C4-2B (cell line): Measurements from ENCODE around the gene MESD.
A peak's percentile ranks its signal among the peaks of the same experiment; 100 is the strongest.

Experiments used
- H3K27ac ChIP-seq: fragments of 450-650 bp; 2 replicates; pipeline ENCODE4 v1.5.1; 2017
- CTCF ChIP-seq: fragments of 450-650 bp; conservative IDR thresholded peaks from 2 replicates; pipeline ENCODE4 v1.5.1; 2017; ENCODE audit warnings: mild to moderate bottlenecking
- ZFX ChIP-seq: fragments of 450-650 bp; IDR thresholded peaks from 2 replicates; pipeline ENCODE4 v1.6.1; 2017

MESD gene

GRCh38 chr15:81006124-81006523, 16.5 kb upstream of the MESD start:
- no peak for TF ChIP-seq ZFX
- no peak for TF ChIP-seq CTCF
- no peak overlapping the region for H3K27ac ChIP-seq

- H3K27ac ChIP-seq: no peak overlapping the region
- TF ChIP-seq ZFX: no peak
- TF ChIP-seq CTCF: no peak
These were observed 13.4 kb upstream of the MESD start for GRCh38 chr15:81003097-81003350.

DNA sequence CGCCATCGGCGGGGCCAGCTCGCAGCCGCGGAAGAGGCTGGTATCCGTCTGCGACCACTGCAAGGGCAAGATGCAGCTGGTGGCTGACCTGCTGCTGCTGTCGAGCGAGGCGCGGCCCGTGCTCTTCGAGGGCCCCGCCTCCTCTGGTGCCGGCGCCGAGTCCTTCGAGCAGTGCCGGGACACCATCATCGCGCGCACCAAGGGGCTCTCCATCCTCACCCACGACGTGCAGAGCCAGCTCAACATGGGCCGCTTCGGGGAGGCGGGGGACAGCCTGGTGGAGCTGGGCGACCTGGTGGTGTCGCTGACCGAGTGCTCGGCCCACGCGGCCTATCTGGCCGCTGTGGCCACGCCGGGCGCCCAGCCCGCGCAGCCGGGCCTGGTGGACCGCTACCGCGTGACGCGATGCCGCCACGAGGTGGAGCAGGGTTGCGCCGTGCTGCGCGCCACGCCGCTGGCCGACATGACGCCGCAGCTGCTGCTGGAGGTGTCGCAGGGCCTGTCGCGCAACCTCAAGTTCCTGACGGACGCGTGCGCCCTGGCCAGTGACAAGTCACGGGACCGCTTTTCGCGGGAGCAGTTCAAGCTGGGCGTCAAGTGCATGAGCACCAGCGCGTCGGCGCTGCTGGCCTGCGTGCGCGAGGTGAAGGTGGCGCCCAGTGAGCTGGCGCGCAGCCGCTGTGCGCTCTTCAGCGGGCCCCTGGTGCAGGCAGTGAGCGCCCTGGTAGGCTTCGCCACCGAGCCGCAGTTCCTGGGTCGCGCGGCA, 12.9 kb upstream of the MESD start:
- peak overlapping the region; percentile 100 for H3K27ac ChIP-seq
- TF ChIP-seq CTCF (no peak), ZFX (no peak)

DNA sequence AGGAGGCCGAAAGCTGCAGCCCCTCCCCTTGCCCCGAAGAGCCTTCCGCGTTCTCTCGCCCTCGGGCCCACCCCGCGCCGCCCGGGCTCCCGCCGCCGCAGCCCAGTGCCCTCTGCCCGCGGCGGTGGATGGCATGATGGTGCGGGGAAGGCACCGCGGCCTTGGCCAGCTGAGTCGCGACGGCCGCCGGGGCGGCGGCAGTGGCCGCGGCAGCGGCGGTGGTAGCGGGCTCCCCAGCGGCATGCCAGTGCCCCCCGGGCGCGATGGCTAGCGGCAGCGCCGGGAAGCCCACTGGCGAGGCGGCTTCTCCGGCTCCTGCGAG, 12.4 kb upstream of the MESD start:
- no peak for TF ChIP-seq ZFX
- no peak for TF ChIP-seq CTCF

DNA sequence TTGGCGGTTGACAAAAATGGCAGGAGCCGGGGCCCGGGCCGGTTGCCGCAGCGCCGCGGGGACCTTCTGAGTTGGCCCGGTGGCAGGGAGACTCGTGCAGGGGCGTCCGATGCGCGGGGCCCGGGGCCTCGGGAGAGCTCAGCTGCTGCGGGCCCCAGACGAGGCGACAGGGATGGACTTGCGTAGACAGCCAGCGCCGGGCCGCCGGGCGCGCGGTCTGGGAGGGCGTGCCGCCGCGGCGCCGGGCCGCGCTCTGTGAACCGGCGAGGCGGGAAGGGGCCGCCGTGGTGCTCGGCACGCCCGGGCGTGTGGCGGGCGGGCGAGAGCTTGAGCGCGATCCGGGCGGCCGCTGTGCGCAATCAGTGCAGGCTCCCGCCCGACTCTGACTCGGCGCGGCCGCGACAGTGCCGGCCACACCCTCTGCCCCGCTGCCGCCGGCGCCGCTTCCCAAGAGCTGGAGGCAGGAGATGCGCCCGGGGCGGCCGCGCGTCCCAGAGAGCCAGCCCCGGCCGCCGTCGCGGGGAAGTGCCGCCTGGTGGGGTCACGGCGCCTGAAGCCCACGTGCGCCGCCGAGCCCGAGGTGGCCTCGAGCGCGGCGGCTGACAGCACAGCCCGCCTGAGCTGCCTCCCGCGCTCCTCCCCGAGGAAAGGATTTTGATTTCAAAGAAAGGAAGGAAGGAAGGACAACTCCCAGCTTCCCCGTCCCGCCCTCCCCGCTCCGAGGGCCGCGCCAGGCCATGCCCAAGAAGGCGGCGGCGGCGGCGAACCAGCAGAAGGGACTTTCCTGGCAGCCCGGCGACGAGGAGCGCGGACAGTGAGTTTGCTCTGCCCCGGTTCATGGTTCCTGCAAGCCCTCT, 11.8 kb upstream of the MESD start:
- TF ChIP-seq ZFX: peak; percentile 80
- TF ChIP-seq CTCF: no peak
- peak overlapping the region; percentile 100 for H3K27ac ChIP-seq

More for the DNA sequence above, 12.4 kb upstream of the MESD start:
- H3K27ac ChIP-seq: peak overlapping the region; percentile 100

DNA sequence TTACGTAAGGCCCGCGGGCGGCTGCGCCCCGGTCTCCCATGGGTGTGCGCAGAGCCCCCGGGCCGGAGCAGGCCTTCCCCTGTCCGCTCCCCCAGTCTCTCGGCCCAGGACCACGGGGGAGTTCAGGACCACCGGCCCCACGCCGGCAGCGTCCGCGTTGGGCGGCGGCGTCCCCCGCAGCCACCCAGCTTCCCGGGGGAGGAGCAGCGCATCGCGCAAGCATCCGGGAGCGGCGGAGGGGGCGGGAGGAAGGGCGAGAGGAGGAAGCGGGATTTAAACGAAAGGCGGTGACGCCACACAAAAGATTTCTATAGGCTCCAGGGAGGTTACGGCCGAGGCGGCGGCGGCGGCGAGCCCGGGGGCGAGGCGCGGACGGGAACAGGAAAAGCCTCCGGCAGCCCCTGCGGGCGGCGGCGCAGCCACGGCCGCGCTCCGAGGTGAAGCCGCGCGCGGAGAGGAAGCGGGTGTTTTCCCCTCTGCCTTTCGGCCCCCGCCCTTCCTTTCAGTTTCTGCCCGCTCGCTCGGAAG, 11.1 kb upstream of the MESD start, which contains the start of gene TLNRD1:
TSS of gene TLNRD1 (plus strand) at position 300 of the 528 bp plus-strand sequence. CDS start 1,349 bp downstream, outside the sequence.
- peak within 1 kb of the TSS; percentile 100 for H3K27ac ChIP-seq
- TF ChIP-seq CTCF (no peak), ZFX (no peak)

DNA sequence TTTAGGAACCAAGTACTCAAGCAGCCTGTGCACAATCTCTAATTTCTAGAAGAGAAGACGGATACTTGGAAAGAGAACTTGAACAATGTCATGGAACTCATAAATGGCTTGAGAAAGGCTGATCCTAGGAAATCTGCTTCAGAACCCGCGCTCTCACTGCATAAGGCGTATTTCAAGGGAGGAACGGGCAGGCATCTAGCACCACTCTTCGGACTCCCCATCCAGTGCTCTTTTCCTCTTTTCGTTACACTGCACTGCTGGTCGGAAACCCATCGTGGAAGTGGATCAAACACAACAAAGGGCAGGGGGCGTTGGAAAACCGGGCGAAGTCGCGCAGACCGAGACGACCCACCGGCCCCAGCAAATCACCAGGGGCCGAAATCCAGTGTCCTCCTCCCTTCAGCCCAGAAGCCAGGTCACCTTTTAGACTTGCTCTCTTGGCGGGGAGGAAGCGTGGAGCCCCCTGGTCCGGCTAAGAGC, 10.6 kb upstream of the MESD start:
- H3K27ac ChIP-seq: peak overlapping the region; percentile 100
- no peak for TF ChIP-seq ZFX
- no peak for TF ChIP-seq CTCF
